GM12892 (cell line): Measurements from ENCODE around the gene RALGPS1.

Source experiments
- DNase-seq: peaks from one replicate; pipeline ENCODE4 v3.0.0; 2011; ENCODE audit not compliant: insufficient read length
- FAIRE-seq: peaks from 2 replicates; lab custom pipeline; 2011; peaks lifted over from hg19 to GRCh38; lab: Jason Lieb, UNC
- POLR2A ChIP-seq: IDR thresholded peaks from 2 replicates; pipeline ENCODE4 v1.6.1; 2011; ENCODE audit warnings: low read depth, low read length, control low read depth
- POLR2AphosphoS5 ChIP-seq: IDR thresholded peaks from 2 replicates; pipeline ENCODE4 v1.6.1; 2011; ENCODE audit warnings: low read depth, low read length, control low read depth
- TAF1 ChIP-seq: IDR thresholded peaks from 2 replicates; pipeline ENCODE4 v1.6.1; 2011; ENCODE audit warnings: low read depth, mild to moderate bottlenecking, control low read depth, low read length, borderline replicate concordance

Gene RALGPS1

DNA sequence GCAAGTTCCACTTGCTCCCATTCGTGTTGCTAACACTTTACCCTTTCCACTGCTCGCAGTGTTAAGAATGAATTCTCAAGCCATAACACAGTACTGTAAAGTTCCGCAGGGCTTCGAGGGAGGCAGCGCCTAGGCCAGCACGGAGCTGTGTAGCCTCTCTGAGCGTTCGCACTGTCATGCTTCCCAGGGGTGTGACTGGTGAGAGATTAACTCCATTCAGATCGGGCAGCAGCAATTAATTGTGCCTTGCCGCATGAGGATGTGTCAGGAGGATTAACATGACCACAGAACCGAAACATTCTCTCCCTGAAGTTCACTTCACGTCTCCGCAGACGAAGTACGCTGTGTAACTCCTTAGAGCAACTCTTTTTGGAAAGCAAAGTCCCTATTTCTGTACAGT is 30.9 kb upstream of the RALGPS1 start:
- FAIRE-seq (no peak), DNase-seq (no peak)
- TF ChIP-seq POLR2A (no peak), TAF1 (no peak), POLR2AphosphoS5 (no peak)

DNA sequence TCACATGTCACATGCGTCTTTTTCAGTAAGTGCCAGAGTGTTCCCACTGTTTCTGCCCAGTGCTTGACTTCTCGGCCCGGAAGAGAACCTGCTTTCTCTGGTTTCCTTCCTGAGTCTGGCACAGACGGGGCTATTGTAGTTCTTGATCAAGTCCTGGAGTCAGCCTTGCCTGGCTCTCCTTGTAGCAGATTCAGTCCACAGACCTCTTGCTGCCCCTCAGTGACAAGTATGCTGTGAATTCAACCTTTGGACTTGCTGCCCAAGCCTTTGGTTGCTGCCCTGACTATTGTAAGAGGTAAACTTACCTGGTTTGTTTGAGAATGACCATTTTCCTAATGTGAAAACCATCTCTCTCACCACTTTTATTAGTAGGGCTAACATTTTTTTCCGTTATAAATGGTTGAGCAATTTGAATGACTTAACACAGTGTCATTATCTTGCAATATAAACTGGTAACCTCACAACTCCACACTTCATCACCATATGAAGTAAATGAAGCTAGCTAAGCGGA is 29.4 kb upstream of the RALGPS1 start:
- FAIRE-seq: no peak
- no peak for DNase-seq
- TF ChIP-seq TAF1: no peak
- TF ChIP-seq POLR2AphosphoS5: no peak
- no peak for TF ChIP-seq POLR2A

DNA sequence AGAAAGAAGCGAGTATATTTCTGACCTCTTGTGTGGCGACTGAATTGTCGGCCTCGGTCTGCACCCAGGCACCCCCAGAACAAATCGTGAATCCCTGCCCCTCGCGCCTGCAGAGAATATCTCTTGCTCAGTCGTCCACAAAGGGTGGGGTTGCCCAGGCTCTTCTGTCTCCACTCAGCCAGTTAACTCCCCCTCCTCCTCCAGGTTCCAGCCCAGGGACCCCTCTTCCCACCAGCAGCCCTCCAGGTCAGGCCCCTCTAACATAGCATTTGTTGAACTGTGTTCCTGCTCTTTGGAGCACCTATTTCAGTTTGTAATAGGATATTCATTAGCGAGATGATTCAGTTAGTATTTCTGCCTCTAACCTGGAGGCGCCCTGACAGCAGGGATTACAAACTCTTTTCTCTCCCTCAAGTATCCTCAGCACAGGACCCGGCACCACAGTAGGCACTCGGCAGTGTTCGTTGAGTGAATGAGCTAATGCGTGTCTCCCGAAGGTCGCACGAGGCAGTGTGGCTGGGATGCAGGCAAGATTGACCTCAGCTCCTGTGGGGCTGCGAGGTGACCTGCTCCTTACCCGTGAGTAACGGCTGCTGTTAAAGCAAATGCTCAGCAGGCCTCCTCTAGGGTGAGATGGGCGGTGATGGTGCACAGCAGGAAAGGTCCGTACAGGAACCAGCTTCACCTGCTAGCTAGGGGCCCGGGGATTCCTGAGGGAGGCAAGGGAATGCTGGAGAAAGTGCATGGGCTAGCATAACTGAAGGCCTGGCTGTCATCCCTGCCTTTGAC is 28.4 kb upstream of the RALGPS1 start:
- TF ChIP-seq POLR2A (no peak), TAF1 (no peak), POLR2AphosphoS5 (no peak)
- DNase-seq: no peak
- no peak for FAIRE-seq

DNA sequence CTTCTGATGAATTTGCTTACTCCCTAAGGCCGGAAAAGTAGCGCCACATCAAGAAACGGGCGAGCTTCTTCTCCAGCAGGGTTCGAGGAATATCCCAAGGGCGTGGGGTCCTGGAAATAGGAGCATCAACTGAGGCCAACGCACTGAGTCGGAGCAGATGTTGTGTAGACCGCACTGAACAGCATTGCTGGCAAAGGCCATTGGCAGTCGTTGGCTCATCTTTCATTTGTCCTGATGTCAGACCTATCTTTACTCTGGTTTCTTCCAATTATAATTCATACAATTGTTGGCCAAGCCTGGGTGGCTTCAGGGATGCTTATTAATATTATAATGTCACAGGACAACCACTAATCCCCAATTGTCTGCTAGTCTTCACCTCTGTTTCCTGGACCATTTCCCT is 27.7 kb upstream of the RALGPS1 start:
- DNase-seq (no peak), FAIRE-seq (no peak)
- no peak for TF ChIP-seq POLR2AphosphoS5
- TF ChIP-seq TAF1: no peak
- TF ChIP-seq POLR2A: no peak

DNA sequence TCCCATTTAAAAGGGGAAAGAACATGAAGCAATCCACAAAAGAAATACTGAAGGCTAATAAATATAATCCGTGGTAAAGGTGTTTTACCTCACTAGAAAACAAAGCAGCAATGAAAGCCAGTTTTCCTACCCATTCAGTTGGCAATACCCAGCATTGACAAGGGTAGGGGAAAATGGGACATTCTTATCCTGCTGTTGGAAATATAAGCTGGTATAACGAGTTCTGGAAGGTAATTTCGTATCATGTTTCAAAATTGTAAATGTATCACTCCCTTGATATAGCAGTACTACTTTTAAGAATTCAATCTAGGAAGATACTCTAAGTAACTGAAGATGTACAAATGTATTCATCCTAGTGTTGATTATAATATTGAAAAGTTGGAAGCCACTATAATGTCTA is 22.9 kb upstream of the RALGPS1 start:
- FAIRE-seq (no peak), DNase-seq (no peak)
- TF ChIP-seq TAF1: no peak
- no peak for TF ChIP-seq POLR2AphosphoS5
- TF ChIP-seq POLR2A: no peak

DNA sequence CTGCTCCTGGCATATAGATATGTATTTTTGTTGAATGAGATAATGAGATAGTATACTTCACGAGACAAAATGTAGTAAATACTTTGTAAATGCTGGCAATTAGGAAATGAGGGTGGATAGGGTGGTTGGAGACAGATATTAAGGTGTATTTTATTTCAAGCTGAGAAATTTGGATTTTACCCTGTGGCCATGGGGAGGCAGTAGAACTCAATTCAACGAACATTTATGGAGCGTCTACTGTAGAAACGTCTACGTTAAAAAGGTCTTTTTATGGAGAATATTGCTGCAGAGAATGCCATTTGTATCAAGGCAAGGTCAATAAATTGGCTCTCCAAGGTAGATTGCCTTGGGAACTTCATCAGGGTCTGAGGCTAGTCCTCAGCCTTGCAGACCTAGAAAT is 21.5 kb upstream of the RALGPS1 start:
- no peak for FAIRE-seq

DNA sequence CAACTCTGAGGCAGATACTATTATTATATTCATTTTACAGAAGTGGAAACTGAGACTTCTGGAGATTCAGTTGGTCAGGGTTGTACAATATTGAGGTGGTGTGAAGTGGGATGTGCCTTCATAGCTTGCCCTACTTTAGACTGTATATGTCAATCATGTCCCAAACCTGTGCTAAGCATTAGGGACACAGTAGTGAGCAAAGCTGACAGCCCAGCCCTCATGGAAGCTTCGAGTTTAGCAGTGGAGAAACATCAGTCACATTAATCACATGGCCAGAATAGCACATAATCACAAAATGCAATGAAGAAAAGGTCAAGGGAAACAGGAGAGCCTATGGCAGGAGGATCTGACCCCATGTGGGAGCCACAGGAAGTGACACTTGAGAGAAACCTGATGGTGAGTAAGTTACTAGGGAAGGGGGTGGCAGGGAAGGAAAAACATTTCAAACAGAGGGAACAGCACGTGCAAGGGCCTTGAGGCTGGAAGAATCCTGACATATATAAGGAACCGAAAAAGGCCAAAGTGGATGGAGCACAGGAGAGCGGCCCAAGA is 20.5 kb upstream of the RALGPS1 start:
- TF ChIP-seq TAF1 (no peak), POLR2A (no peak), POLR2AphosphoS5 (no peak)
- DNase-seq: no peak
- no peak for FAIRE-seq

More for the DNA sequence above, 21.5 kb upstream of the RALGPS1 start:
- no peak for DNase-seq
- TF ChIP-seq POLR2A (no peak), POLR2AphosphoS5 (no peak), TAF1 (no peak)

DNA sequence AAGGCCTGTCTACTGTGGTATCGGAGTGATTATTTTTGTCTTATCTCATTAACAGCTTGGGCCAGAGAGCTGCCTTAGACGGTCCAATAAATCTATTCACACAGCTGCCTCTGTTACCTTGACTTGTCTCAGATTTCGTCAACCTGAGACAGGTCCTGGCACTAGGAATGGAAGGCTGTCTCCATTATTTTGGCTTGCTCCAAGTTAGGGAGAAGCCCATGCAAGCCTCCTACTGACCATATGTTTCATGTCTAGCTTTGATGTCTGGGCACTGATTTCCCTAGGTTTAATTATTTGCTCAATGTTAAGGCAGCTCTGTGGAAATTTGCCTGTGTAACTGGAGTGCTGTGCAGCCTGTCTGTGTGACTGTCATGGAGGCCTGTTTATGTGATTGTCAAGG is 12.4 kb upstream of the RALGPS1 start:
- DNase-seq (no peak), FAIRE-seq (no peak)
- TF ChIP-seq POLR2A: no peak
- no peak for TF ChIP-seq POLR2AphosphoS5
- TF ChIP-seq TAF1: no peak

DNA sequence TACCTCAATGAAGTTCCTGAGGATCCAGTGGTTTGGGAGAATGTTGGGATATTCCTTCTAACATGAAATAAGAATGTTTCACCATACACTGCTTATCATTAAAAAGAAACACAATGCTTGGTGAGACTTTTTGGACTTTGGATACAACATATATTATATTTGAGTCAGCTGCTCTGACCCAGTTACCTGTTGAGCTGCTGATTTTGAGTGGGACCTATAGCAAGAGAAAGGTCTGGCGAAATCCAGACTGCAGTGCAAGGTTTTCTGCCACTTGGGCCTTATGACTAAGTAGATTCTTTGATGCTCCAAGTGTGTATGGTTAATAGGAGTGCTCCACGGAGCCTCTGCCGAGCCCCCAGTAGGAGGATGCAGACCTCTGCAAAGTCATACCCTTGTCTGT is 10.0 kb upstream of the RALGPS1 start:
- DNase-seq: no peak
- TF ChIP-seq POLR2AphosphoS5 (no peak), POLR2A (no peak)
- no peak for FAIRE-seq

DNA sequence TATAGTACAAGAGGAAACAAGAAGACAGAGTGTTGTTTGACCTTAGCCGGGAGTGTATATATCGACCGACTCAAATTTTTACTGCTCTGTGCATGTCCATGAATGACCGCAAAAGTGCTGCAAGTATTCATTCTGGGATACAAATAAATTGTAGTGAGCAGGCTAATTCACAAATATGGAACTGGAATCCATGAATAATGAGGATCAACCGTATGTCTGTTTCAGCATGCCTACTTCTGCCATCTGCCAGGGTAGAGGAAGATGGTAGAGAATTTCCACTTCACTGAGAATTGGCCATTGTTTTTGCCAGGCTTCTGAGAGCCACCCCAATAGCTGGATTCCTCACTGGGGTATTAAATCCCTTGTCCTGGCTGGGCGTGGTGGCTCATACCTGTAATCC is 8.5 kb upstream of the RALGPS1 start:
- TF ChIP-seq POLR2AphosphoS5: no peak
- no peak for TF ChIP-seq TAF1
- TF ChIP-seq POLR2A: no peak
- FAIRE-seq (no peak), DNase-seq (no peak)

DNA sequence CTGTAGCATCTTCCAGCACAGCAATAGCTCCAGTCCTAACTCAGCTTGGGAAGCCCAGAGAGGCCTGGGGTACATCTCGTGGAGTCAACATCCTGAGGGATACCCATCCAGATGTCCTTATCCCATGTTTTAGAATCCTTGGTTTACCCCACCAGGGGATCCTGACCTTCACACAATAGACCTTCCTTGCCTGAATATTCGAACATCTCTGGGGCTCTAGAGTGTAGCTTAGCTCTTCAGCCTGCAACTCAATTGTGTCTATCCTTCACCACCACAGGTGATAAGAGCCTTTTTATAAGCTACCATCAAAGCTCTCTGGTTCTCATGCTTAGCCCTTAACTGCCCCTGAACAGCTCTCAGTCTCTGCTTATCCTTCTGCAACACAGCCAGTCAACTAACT is 7.5 kb upstream of the RALGPS1 start:
- no peak for FAIRE-seq
- no peak for TF ChIP-seq TAF1
- no peak for TF ChIP-seq POLR2AphosphoS5
- no peak for TF ChIP-seq POLR2A
- DNase-seq: no peak

DNA sequence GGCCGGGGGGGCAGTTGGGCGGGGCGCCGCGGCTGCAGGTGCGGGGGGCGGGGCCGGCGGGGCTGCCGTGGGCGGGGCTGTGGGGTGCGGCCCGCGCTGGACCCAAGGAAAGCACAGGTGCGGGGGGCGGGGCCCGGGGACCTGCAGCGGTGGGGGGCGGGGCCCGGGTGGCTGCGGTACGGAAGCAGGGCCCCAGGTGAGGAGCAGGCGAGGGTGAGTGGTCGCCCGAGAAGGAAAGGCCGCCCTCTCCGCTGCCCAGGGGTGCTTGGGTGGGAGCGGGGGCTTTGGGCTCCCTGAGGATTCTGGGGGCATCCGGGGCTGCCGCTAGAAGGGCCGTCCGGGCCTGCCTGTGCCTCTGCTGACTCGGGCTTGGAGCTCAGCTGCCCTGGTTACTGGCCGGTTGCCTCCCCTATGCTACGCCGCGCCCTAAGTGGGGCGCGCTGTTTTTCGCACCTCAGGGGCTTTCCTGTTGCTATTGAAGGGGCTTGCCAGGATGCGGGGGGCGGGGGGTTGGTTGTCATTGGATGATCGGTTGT is 767 bp downstream of the RALGPS1 start:
- no peak for TF ChIP-seq POLR2A
- FAIRE-seq (no peak), DNase-seq (peak; percentile 24)
